A673 (cell line): ENCODE measurements around the gene CEP20. TPM values are rescaled to one million over a fixed set of nuclear protein-coding genes. Genes with fewer than 3 reads are reported as not detected.

Experiments
- BruUV-seq: library from RNA; stranded (reverse); fragments of 400-500 nt; replicated peaks from 2 replicates; lab custom pipeline; 2021; lab: Mats Ljungman, UMichigan
- CTCF ChIA-PET: fragments of 300-600 bp; sonication (Branson Sonifier 250); formaldehyde crosslinking; loops from one replicate; lab custom pipeline; 2022; ENCODE audit warnings: antibody characterized with exemption; lab: Charles Lee
- POLR2A ChIA-PET: fragments of 300-600 bp; sonication (Branson Sonifier 250); formaldehyde crosslinking; loops from one replicate; lab custom pipeline; 2022; ENCODE audit warnings: antibody characterized with exemption; ENCODE audit not compliant: low non-redundant PET; lab: Charles Lee
- DNase-seq: peaks from one replicate; pipeline ENCODE4 v3.0.0-alpha.2; 2015; ENCODE audit warnings: low spot score
- H3K27ac ChIP-seq: fragments of 200-600 bp; sonication (generic); 2 replicates; pipeline ENCODE4 v1.5.1; 2016; ENCODE audit warnings: mixed run types, low read depth, mild to moderate bottlenecking, mixed read lengths, antibody characterized with exemption, low read length; ENCODE audit not compliant: poor library complexity, severe bottlenecking
- H3K27me3 ChIP-seq: fragments of 200-600 bp; sonication (generic); replicated peaks from 2 replicates; pipeline ENCODE4 v1.6.1; 2017; ENCODE audit warnings: mixed run types, low read depth, mild to moderate bottlenecking, mixed read lengths, antibody characterized with exemption, low read length; ENCODE audit not compliant: insufficient read depth, poor library complexity
- H3K36me3 ChIP-seq: fragments of 200-600 bp; sonication (generic); 2 replicates; pipeline ENCODE4 v1.6.1; 2016; ENCODE audit warnings: mixed run types, mild to moderate bottlenecking, mixed read lengths, antibody characterized with exemption, low read length; ENCODE audit not compliant: insufficient read depth, poor library complexity, severe bottlenecking
- H3K4me1 ChIP-seq: fragments of 200-600 bp; sonication (generic); 2 replicates; pipeline ENCODE4 v1.6.1; 2017; ENCODE audit warnings: mixed run types, mild to moderate bottlenecking, mixed read lengths, antibody characterized with exemption, low read length; ENCODE audit not compliant: insufficient read depth, poor library complexity, severe bottlenecking
- H3K4me3 ChIP-seq: fragments of 200-600 bp; sonication (generic); 2 replicates; pipeline ENCODE4 v1.5.1; 2016; ENCODE audit warnings: low read depth, mixed run types, mild to moderate bottlenecking, mixed read lengths, low read length; ENCODE audit not compliant: poor library complexity, severe bottlenecking
- H3K9me3 ChIP-seq: fragments of 200-600 bp; sonication (generic); 2 replicates; pipeline ENCODE4 v1.6.1; 2016; ENCODE audit warnings: mixed run types, low read depth, mild to moderate bottlenecking, mixed read lengths, antibody characterized with exemption, low read length; ENCODE audit not compliant: poor library complexity, severe bottlenecking
- CTCF ChIP-seq: fragments of 300-800, 200-600 bp; sonication (generic); conservative IDR thresholded peaks from 2 replicates; pipeline ENCODE4 v1.5.1; 2017; ENCODE audit warnings: low read depth, mild to moderate bottlenecking, antibody characterized with exemption, low read length, moderate library complexity, mixed read lengths
- EZH2 ChIP-seq: fragments of 200-600 bp; sonication (generic); IDR thresholded peaks from 2 replicates; pipeline ENCODE4 v1.6.1; 2017; ENCODE audit warnings: borderline replicate concordance, low read depth, mild to moderate bottlenecking, mixed read lengths, antibody characterized with exemption, low read length; ENCODE audit not compliant: poor library complexity, severe bottlenecking
- intact Hi-C: fragments of 100-400 bp; cut with micrococcal nuclease; formaldehyde crosslinking; loops from one replicate; pipeline ENCODE4 v1.10.0; 2022; ENCODE audit not compliant: unreplicated experiment
- total RNA-seq: library from RNA; stranded (reverse); gene quantifications from 2 replicates; pipeline ENCODE4 v1.2.3, GENCODE V29; 2021

The CEP20 gene
- total RNA-seq, 1 experiment from 2014 or later = 51.0 TPM

- CTCF ChIA-PET = no interaction called here
- intact Hi-C loops = no loop called here
- no peak overlapping the region for H3K4me3 ChIP-seq
- POLR2A ChIA-PET = no interaction called here
- no TSS peak for BruUV-seq
- no peak for DNase-seq
- H3K27ac ChIP-seq = no peak overlapping the region
- H3K27me3 ChIP-seq = no peaks in the 10 kb centered on the region
- H3K4me1 ChIP-seq = no peaks in the 10 kb centered on the region
- no peaks in the 10 kb centered on the region for H3K36me3 ChIP-seq
- no peak for TF ChIP-seq CTCF
- TF ChIP-seq EZH2 = no peak
- no peaks in the 10 kb centered on the region for H3K9me3 ChIP-seq
These were observed 11.2 kb upstream of the CEP20 start for GRCh38 chr16:15899538-15900100.

- intact Hi-C loops = no loop called here
- H3K4me1 ChIP-seq = no peaks in the 10 kb centered on the region
- H3K36me3 ChIP-seq = no peaks in the 10 kb centered on the region
- no peak overlapping the region for H3K4me3 ChIP-seq
- H3K27ac ChIP-seq = no peak overlapping the region
- no TSS peak for BruUV-seq
- DNase-seq = no peak
- H3K27me3 ChIP-seq = no peaks in the 10 kb centered on the region
- ChIA-PET POLR2A (no interaction called here), CTCF (no interaction called here)
- no peak for TF ChIP-seq EZH2
- no peak for TF ChIP-seq CTCF
- no peaks in the 10 kb centered on the region for H3K9me3 ChIP-seq
These were observed 10.3 kb upstream of the CEP20 start for GRCh38 chr16:15898654-15899053.

GRCh38 chr16:15897834-15898254 is 9.4 kb upstream of the CEP20 start:
- ChIA-PET POLR2A (no interaction called here), CTCF (no interaction called here)
- H3K4me3 ChIP-seq = no peak overlapping the region
- no peak overlapping the region for H3K27ac ChIP-seq
- BruUV-seq = no TSS peak
- no peaks in the 10 kb centered on the region for H3K4me1 ChIP-seq
- H3K36me3 ChIP-seq = no peaks in the 10 kb centered on the region
- TF ChIP-seq CTCF (no peak), EZH2 (no peak)
- H3K27me3 ChIP-seq = no peaks in the 10 kb centered on the region
- intact Hi-C loops = no loop called here
- H3K9me3 ChIP-seq = no peaks in the 10 kb centered on the region
- no peak for DNase-seq
